ENCODE results near the gene ALKBH2.
A peak's percentile ranks its signal among the peaks of the same experiment; 100 is the strongest.

Gene ALKBH2

DNA sequence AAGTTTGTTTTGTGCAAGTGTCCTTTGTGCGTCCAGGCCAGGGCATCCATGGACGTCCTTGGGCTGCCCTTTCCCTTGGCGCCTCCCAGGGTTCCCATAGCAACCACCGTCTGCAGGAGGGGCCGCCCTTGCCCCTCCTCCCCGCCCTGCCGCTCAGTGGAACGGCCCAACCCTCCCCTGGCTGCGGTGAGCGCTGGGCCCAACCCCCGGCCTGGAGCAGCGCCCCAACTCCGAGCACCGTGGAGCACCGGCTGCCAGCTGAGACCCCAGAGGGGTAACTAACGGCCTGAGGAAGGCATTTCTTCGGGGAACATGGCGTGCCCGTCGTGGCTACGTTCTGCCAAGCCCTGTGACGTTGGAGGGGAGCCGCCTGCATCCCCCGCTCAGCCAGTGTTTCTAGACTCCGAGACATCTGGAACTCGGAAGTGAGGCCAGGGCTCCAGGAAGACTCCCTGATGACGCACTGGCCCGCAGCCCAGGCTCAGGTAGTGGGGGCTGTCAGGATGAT is 17.8 kb upstream of the ALKBH2 start:
- TF ChIP-seq BHLHE40 (IDR thresholded peaks at IDR 0.05; ENCODE audit: borderline replicate concordance), result no peak
- TF ChIP-seq NFRKB (IDR thresholded peaks at IDR 0.05), result no peak
- no peak for TF ChIP-seq ELF4 (IDR thresholded peaks at IDR 0.05)
- TF ChIP-seq FOXM1 (IDR thresholded peaks at IDR 0.05; ENCODE audit: borderline replicate concordance), result no peak
- no peak for TF ChIP-seq LEF1 (IDR thresholded peaks at IDR 0.05; ENCODE audit: borderline replicate concordance)

GRCh38 chr12:109109746-109110350 is 16.6 kb upstream of the ALKBH2 start:
- TF ChIP-seq BHLHE40 (IDR thresholded peaks at IDR 0.05; ENCODE audit: borderline replicate concordance) (no peak), NFRKB (IDR thresholded peaks at IDR 0.05) (no peak)
- POLR2A ChIA-PET, result no interaction called here
- CTCF ChIA-PET, result interaction anchor here (0.6 to 0.9 kb wide), 2 partner anchors 14 to 209 kb away, joined by 3 to 5 read pairs; no protein-coding TSS in a partner anchor
- no peak for DNase-seq (ENCODE audit: extremely low spot score)

More for the DNA sequence above, 17.8 kb upstream of the ALKBH2 start:
- peak; percentile 23 for DNase-seq (ENCODE audit: extremely low spot score)
- POLR2A ChIA-PET, result no interaction called here
- CTCF ChIA-PET, result interaction anchor here (1.0 to 1.4 kb wide), 2 partner anchors 10 to 12 kb away, joined by 4 to 5 read pairs; no protein-coding TSS in a partner anchor

DNA sequence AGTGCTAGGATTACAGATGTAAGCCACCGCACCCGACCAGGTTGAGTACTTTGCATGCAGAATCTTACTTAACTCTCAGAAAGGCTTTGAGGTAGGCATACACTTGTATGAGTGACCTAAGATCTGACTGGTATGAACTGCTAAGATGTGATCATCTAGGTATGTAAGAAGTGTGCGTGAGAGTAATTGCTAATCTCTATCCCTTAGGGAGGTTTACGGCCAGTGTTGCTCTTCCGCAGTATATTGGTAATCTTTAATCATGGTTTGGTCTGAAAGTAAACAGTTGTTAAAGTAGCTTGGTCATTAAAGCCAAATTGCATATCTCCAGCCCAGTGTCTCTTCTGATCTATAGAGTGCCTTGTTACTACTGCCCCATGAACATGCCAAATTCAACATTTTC is 11.9 kb upstream of the ALKBH2 start:
- CTCF ChIA-PET, result no interaction called here
- no peak for TF ChIP-seq ZNF384 (IDR thresholded peaks at IDR 0.05)
- no peak for TF ChIP-seq FOXM1 (IDR thresholded peaks at IDR 0.05; ENCODE audit: borderline replicate concordance)
- no peak for TF ChIP-seq L3MBTL2 (conservative IDR thresholded peaks at IDR 0.05)
- no peak for TF ChIP-seq SP1 (IDR thresholded peaks at IDR 0.05)
- no peak for TF ChIP-seq SUZ12 (IDR thresholded peaks at IDR 0.05)
- no peak for TF ChIP-seq FOXK2 (IDR thresholded peaks at IDR 0.05)
- no peak for TF ChIP-seq PKNOX1 (IDR thresholded peaks at IDR 0.05)
- no peak for TF ChIP-seq ARNT (IDR thresholded peaks at IDR 0.05)
- TF ChIP-seq LEF1 (IDR thresholded peaks at IDR 0.05; ENCODE audit: borderline replicate concordance), result no peak
- TF ChIP-seq HDGF (IDR thresholded peaks at IDR 0.05; ENCODE audit: borderline replicate concordance), result no peak
- DNase-seq (ENCODE audit: extremely low spot score), result no peak
- POLR2A ChIA-PET, result no interaction called here

DNA sequence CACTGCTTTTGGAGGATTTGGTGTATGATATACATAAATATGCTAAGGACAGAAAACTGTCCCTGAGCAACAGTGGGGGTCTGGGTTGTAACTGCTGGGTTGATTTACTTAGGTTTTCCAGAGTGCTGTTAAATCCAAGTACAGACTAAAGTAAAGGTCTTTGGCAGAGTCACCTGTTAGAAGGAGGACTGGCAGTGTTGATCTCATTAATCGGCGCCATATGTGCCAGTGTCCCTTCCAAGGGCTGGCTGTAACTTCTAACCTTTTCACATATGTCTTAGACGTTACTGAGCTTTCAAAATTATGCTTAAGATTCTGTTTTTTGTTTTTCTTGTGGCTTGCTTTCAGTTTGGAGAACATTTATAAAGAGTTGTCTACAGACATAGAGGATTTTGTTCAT is 9.2 kb upstream of the ALKBH2 start:
- TF ChIP-seq TARDBP (IDR thresholded peaks at IDR 0.05), result no peak
- no peak for TF ChIP-seq SP1 (IDR thresholded peaks at IDR 0.05)
- TF ChIP-seq ZNF384 (IDR thresholded peaks at IDR 0.05), result no peak
- no peak for TF ChIP-seq ARNT (IDR thresholded peaks at IDR 0.05)
- no peak for TF ChIP-seq FOXM1 (IDR thresholded peaks at IDR 0.05; ENCODE audit: borderline replicate concordance)
- TF ChIP-seq PKNOX1 (IDR thresholded peaks at IDR 0.05), result no peak
- no peak for TF ChIP-seq SUZ12 (IDR thresholded peaks at IDR 0.05)
- no peak for TF ChIP-seq ELF4 (IDR thresholded peaks at IDR 0.05)
- ChIA-PET CTCF (no interaction called here), POLR2A (no interaction called here)

DNA sequence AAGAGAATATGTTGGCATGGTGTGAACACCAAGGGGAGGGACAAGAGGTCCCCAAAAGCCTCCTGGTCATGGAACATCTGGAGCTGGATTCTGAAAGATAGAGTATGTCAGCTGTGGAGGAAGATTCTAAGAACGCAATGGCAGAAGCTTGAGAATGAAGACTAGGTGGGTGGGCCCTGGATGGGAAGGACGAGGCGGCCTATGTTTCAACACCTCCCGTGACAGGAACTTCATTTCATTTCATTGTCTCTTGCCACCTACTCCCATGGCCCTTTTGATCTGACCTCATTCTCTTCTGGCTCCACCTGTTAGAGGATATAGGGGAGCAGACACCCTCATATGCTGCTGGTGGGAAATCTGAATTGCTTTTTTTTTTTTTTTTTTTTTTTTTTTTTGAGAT is 7.5 kb upstream of the ALKBH2 start:
- CTCF ChIA-PET, result interaction anchor here (1.5 kb wide), 1 partner anchor 11 kb away, joined by 3 read pairs; no protein-coding TSS in a partner anchor
- POLR2A ChIA-PET, result no interaction called here

More for the DNA sequence above, 9.2 kb upstream of the ALKBH2 start:
- no peak for DNase-seq (ENCODE audit: extremely low spot score)

DNA sequence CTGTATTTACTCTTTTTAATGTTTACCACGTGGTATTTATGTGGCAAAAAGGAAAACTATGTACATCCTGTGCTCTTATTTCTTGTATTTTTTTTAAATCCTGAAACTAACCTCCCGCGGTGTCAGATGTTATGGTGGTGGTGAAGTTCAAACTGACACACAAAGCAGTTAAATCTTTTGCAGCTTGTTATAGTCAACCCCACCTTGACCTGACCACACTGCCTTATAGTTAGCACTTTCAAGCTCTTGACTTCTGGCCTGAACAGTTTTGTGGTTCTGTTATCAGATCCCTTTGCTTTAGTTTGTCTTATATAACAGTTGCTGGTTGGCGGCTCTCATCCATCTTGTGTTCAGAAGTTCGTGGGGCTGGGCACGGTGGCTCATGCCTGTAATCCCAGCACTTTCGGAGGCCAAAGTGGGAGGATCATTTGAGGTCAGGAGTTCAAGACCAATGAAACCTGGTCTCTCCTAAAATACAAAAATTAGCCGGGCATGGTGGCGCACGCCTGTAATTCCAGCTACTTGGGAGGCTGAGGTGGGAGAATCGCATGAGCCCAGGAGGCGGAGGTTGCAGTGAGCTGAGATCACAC is 6.3 kb upstream of the ALKBH2 start:
- ChIA-PET CTCF (interaction anchor here (1.2 kb wide), 1 partner anchor 12 kb away, joined by 5 read pairs; no protein-coding TSS in a partner anchor), POLR2A (no interaction called here)
- TF ChIP-seq TARDBP (IDR thresholded peaks at IDR 0.05) (no peak), L3MBTL2 (conservative IDR thresholded peaks at IDR 0.05) (no peak), FOXA1 (IDR thresholded peaks at IDR 0.05) (no peak), SUZ12 (IDR thresholded peaks at IDR 0.05) (no peak), FOXK2 (IDR thresholded peaks at IDR 0.05) (no peak), SP1 (IDR thresholded peaks at IDR 0.05) (no peak), PKNOX1 (IDR thresholded peaks at IDR 0.05) (no peak)
- no peak for DNase-seq (ENCODE audit: extremely low spot score)

More for the DNA sequence above, 7.5 kb upstream of the ALKBH2 start:
- no peak for DNase-seq (ENCODE audit: extremely low spot score)
- TF ChIP-seq FOXM1 (IDR thresholded peaks at IDR 0.05; ENCODE audit: borderline replicate concordance) (no peak), PKNOX1 (IDR thresholded peaks at IDR 0.05) (no peak), NFRKB (IDR thresholded peaks at IDR 0.05) (no peak), ZNF384 (IDR thresholded peaks at IDR 0.05) (no peak), BHLHE40 (IDR thresholded peaks at IDR 0.05; ENCODE audit: borderline replicate concordance) (no peak), LEF1 (IDR thresholded peaks at IDR 0.05; ENCODE audit: borderline replicate concordance) (no peak), SUZ12 (IDR thresholded peaks at IDR 0.05) (no peak), HDGF (IDR thresholded peaks at IDR 0.05; ENCODE audit: borderline replicate concordance) (no peak), TARDBP (IDR thresholded peaks at IDR 0.05) (no peak), FOXA1 (IDR thresholded peaks at IDR 0.05) (no peak), SP1 (IDR thresholded peaks at IDR 0.05) (no peak)

All from HEK293T (cell line).